H9 (cell line): ENCODE measurements around the gene TBC1D22A. TPM values are rescaled to one million over a fixed set of nuclear protein-coding genes. Genes with fewer than 3 reads are reported as not detected.

Experiments
- DNase-seq: peaks from one replicate; pipeline ENCODE4 v3.0.0-alpha.2; 2017
- H2AFZ ChIP-seq: one replicate; pipeline ENCODE4 v1.6.1; 2013; ENCODE audit warnings: mild to moderate bottlenecking, low read length, control low read depth, moderate library complexity
- H2AK5ac ChIP-seq: 2 replicates; pipeline ENCODE4 v1.6.1; 2013; ENCODE audit warnings: low read length, control low read depth, mixed read lengths; ENCODE audit not compliant: insufficient read length
- H2BK120ac ChIP-seq: one replicate; pipeline ENCODE4 v1.6.1; 2013; ENCODE audit warnings: low read depth, mild to moderate bottlenecking, low read length, control low read depth, inconsistent platforms; ENCODE audit not compliant: poor library complexity, severe bottlenecking
- H2BK12ac ChIP-seq: 2 replicates; pipeline ENCODE4 v1.6.1; 2013; ENCODE audit warnings: low read length, control low read depth, mixed read lengths, low read depth; ENCODE audit not compliant: insufficient read length
- H2BK15ac ChIP-seq: 2 replicates; pipeline ENCODE4 v1.6.1; 2013; ENCODE audit warnings: low read depth, low read length, control low read depth
- H2BK20ac ChIP-seq: one replicate; pipeline ENCODE4 v1.6.1; 2013; ENCODE audit warnings: low read depth, mild to moderate bottlenecking, low read length, control low read depth, inconsistent platforms; ENCODE audit not compliant: poor library complexity, severe bottlenecking
- H2BK5ac ChIP-seq: 2 replicates; pipeline ENCODE4 v1.6.1; 2013; ENCODE audit warnings: low read length, control low read depth, mixed read lengths; ENCODE audit not compliant: insufficient read length
- H3K14ac ChIP-seq: 2 replicates; pipeline ENCODE4 v1.6.1; 2013; ENCODE audit warnings: low read length, control low read depth; ENCODE audit not compliant: insufficient read depth
- H3K18ac ChIP-seq: 2 replicates; pipeline ENCODE4 v1.6.1; 2013; ENCODE audit warnings: low read depth, mild to moderate bottlenecking, mixed read lengths, low read length, control low read depth; ENCODE audit not compliant: insufficient read length
- H3K23ac ChIP-seq: 2 replicates; pipeline ENCODE4 v1.6.1; 2013; ENCODE audit warnings: low read length, control low read depth, mixed read lengths, low read depth; ENCODE audit not compliant: insufficient read length
- H3K23me2 ChIP-seq: 2 replicates; pipeline ENCODE4 v1.6.1; 2013; ENCODE audit warnings: low read depth, mild to moderate bottlenecking, mixed read lengths, low read length, control low read depth; ENCODE audit not compliant: insufficient read length, poor library complexity, severe bottlenecking
- H3K27ac ChIP-seq: 2 replicates; pipeline ENCODE4 v1.5.1; 2013; ENCODE audit warnings: low read length, control low read depth, mixed read lengths, low read depth; ENCODE audit not compliant: insufficient read length
- H3K27me3 ChIP-seq: 2 replicates; pipeline ENCODE4 v1.6.1; 2013; ENCODE audit warnings: low read length, control low read depth, inconsistent platforms; ENCODE audit not compliant: insufficient read depth
- H3K4ac ChIP-seq: 2 replicates; pipeline ENCODE4 v1.6.1; 2013; ENCODE audit warnings: low read depth, mild to moderate bottlenecking, control low read depth, inconsistent platforms, low read length, moderate library complexity
- H3K4me1 ChIP-seq: 2 replicates; pipeline ENCODE4 v1.6.1; 2013; ENCODE audit warnings: low read length, control low read depth, inconsistent platforms; ENCODE audit not compliant: insufficient read depth
- H3K4me2 ChIP-seq: 2 replicates; pipeline ENCODE4 v1.6.1; 2013; ENCODE audit warnings: low read length, control low read depth, mixed read lengths; ENCODE audit not compliant: insufficient read length, insufficient read depth
- H3K56ac ChIP-seq: 2 replicates; pipeline ENCODE4 v1.6.1; 2013; ENCODE audit warnings: low read depth, mild to moderate bottlenecking, mixed read lengths, low read length, control low read depth; ENCODE audit not compliant: insufficient read length
- H3K79me1 ChIP-seq: 2 replicates; pipeline ENCODE4 v1.6.1; 2013; ENCODE audit warnings: low read depth, mild to moderate bottlenecking, moderate library complexity, low read length, control low read depth, inconsistent platforms; ENCODE audit not compliant: insufficient read depth, poor library complexity, severe bottlenecking
- H3K79me2 ChIP-seq: 2 replicates; pipeline ENCODE4 v1.6.1; 2013; ENCODE audit warnings: low read length, control low read depth, inconsistent platforms; ENCODE audit not compliant: insufficient read depth
- H3K9ac ChIP-seq: 2 replicates; pipeline ENCODE4 v1.6.1; 2013; ENCODE audit warnings: low read length, control low read depth, mixed read lengths; ENCODE audit not compliant: insufficient read length; ENCODE audit errors: extremely low read depth
- H3K9me3 ChIP-seq: one replicate; pipeline ENCODE4 v1.6.1; 2013; ENCODE audit warnings: low read depth, low read length, inconsistent platforms; ENCODE audit not compliant: control insufficient read depth
- H3T11ph ChIP-seq: one replicate; pipeline ENCODE4 v1.6.1; 2013; ENCODE audit warnings: mild to moderate bottlenecking, low read length, control low read depth, inconsistent platforms
- H4K20me1 ChIP-seq: one replicate; pipeline ENCODE4 v1.6.1; 2013; ENCODE audit not compliant: control insufficient read depth, insufficient read length, insufficient read depth
- H4K5ac ChIP-seq: 2 replicates; pipeline ENCODE4 v1.6.1; 2013; ENCODE audit warnings: low read depth, mild to moderate bottlenecking, mixed read lengths, low read length, control low read depth; ENCODE audit not compliant: insufficient read length
- H4K8ac ChIP-seq: replicated peaks from 2 replicates; pipeline ENCODE4 v1.6.1; 2013; ENCODE audit warnings: low read length, control low read depth, mixed read lengths, low read depth; ENCODE audit not compliant: insufficient read length
- H4K91ac ChIP-seq: 2 replicates; pipeline ENCODE4 v1.6.1; 2013; ENCODE audit warnings: low read depth, mild to moderate bottlenecking, moderate library complexity, mixed read lengths, low read length, control low read depth; ENCODE audit not compliant: insufficient read length
- H3K27ac Mint-ChIP-seq, 3 experiments: 2 replicates in 2 of 3; 3 replicates in 1 of 3; pipeline ENCODE4 v1.8.0; 2020 to 2021; ENCODE audit warnings: mixed read lengths in 3 of 3, mild to moderate bottlenecking in 1 of 3, moderate library complexity in 1 of 3
- H3K27me3 Mint-ChIP-seq: 2 replicates; pipeline ENCODE4 v1.8.0; 2021; ENCODE audit warnings: low read depth, mild to moderate bottlenecking, moderate library complexity, mixed read lengths
- H3K36me3 Mint-ChIP-seq, 3 experiments: 2 replicates in 2 of 3; 3 replicates in 1 of 3; pipeline ENCODE4 v1.8.0; 2020 to 2021; ENCODE audit warnings: low read depth in 3 of 3, mixed read lengths in 3 of 3; ENCODE audit not compliant: insufficient read depth in 1 of 3
- H3K4me1 Mint-ChIP-seq, 2 experiments: 2 replicates each; pipeline ENCODE4 v1.8.0; 2020; ENCODE audit warnings: mixed read lengths in 2 of 2
- H3K4me3 Mint-ChIP-seq, 2 experiments: 2 replicates in 1 of 2; 3 replicates in 1 of 2; pipeline ENCODE4 v1.8.0; 2020 to 2021; ENCODE audit warnings: mild to moderate bottlenecking in 2 of 2, mixed read lengths in 2 of 2, moderate library complexity in 1 of 2
- H3K9me3 Mint-ChIP-seq, 2 experiments: 2 replicates in 1 of 2; 3 replicates in 1 of 2; pipeline ENCODE4 v1.8.0; 2020; ENCODE audit warnings: mild to moderate bottlenecking in 2 of 2, mixed read lengths in 2 of 2, moderate library complexity in 1 of 2
- WGBS: extraction: QIAGEN DNeasy Blood & Tissue Kit; methylation state at CpG from one replicate; pipeline ENCODE4 v1.1.7; 2013; ENCODE audit warnings: missing lambda C conversion rate, low lambda C conversion rate, mixed read lengths; ENCODE audit not compliant: insufficient read length; ENCODE audit errors: extremely low coverage; 5-methylcytosine and 5-hydroxymethylcytosine counted together
- total RNA-seq: library from RNA; stranded (reverse); gene quantifications from 2 replicates; pipeline ENCODE4 v1.2.1, GENCODE V29; 2021
- TF ChIP-seq, protein P1 (sequence below): fragments of 200-600 bp; sonication (generic); conservative IDR thresholded peaks from 3 replicates; pipeline ENCODE4 v1.8.0; 2021; ENCODE audit warnings: antibody characterized with exemption, mild to moderate bottlenecking

TBC1D22A gene
- total RNA-seq, 1 experiment from 2014 or later: 20.8 TPM

DNA sequence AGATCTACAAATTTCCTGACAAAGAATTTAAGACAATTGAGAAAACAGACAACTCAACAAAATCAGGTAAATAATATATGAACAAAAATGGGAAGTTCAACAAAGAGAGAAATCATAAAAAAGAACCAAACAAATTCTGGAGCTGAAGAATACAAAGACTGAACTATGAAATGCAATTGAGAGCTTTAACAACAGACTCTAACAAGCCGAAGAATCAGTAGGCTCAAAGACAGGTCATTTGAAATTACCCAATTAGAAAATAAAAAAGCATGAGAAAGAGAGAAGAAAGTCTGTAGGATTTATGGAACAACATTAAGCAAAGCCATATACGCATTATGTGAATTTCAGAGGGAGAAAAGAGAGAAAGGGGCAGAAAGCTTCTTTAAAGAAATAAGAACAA is 72.8 kb downstream of the TBC1D22A start:
- Histone ChIP-seq H3K9me3 (no peaks in the 10 kb centered on the region), H3K4ac (no peak overlapping the region), H3K23ac (no peak overlapping the region), H3T11ph (no peak overlapping the region), H3K27me3 (no peaks in the 10 kb centered on the region), H4K91ac (no peak overlapping the region), H4K8ac (no peak overlapping the region), H3K79me1 (no peaks in the 10 kb centered on the region), H4K5ac (no peak overlapping the region), H4K20me1 (no peaks in the 10 kb centered on the region), H3K9ac (no peak overlapping the region), H3K14ac (no peak overlapping the region), H3K4me2 (no peak overlapping the region), H3K56ac (no peak overlapping the region), H3K23me2 (no peaks in the 10 kb centered on the region), H2BK20ac (no peak overlapping the region), H3K4me1 (no peaks in the 10 kb centered on the region; the same call in 1 of the 2 replicates), H2BK5ac (no peak overlapping the region), H2AK5ac (no peak overlapping the region), H3K79me2 (no peaks in the 10 kb centered on the region), H2BK120ac (no peak overlapping the region), H3K27ac (no peak overlapping the region), H2BK15ac (no peak overlapping the region), H2BK12ac (no peak overlapping the region), H3K18ac (no peak overlapping the region), H2AFZ (no peak overlapping the region)
- H3K27me3 Mint-ChIP-seq: no peaks in the 10 kb centered on the region; the same call in 1 of the 2 replicates
- TF ChIP-seq, protein P1, sequence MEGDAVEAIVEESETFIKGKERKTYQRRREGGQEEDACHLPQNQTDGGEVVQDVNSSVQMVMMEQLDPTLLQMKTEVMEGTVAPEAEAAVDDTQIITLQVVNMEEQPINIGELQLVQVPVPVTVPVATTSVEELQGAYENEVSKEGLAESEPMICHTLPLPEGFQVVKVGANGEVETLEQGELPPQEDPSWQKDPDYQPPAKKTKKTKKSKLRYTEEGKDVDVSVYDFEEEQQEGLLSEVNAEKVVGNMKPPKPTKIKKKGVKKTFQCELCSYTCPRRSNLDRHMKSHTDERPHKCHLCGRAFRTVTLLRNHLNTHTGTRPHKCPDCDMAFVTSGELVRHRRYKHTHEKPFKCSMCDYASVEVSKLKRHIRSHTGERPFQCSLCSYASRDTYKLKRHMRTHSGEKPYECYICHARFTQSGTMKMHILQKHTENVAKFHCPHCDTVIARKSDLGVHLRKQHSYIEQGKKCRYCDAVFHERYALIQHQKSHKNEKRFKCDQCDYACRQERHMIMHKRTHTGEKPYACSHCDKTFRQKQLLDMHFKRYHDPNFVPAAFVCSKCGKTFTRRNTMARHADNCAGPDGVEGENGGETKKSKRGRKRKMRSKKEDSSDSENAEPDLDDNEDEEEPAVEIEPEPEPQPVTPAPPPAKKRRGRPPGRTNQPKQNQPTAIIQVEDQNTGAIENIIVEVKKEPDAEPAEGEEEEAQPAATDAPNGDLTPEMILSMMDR: no peak
- H3K36me3 Mint-ChIP-seq: peaks cover 22 to 35% (median 26%) of the 10 kb centered on the region in 3 experiments
- H3K4me1 Mint-ChIP-seq: peaks cover 3 to 7% of the 10 kb centered on the region in 2 experiments
- WGBS: no CpG with 5 or more reads among the region's 2 CpGs
- no peak overlapping the region for H3K4me3 Mint-ChIP-seq
- no peak for DNase-seq
- H3K9me3 Mint-ChIP-seq: peaks cover 20 to 25% of the 10 kb centered on the region in 2 experiments
- H3K27ac Mint-ChIP-seq: no peak overlapping the region
